ENCODE results near the gene ZBTB21. TPM values are rescaled to one million over a fixed set of nuclear protein-coding genes. Genes with fewer than 3 reads are reported as not detected.

ZBTB21 gene
- polyA plus RNA-seq, 1 of the 3 experiments (the other 2 are of a cell fraction) = 2.9 TPM

Other genes with a start within 250 kb of the ZBTB21 start
- 7.0 and 11.0 TPM in 2 replicates for gene RIPK4, start 243.3 kb downstream of the ZBTB21 start, polyA plus RNA-seq (2012; rRNA removed)
- gene PRDM15, start 131.0 kb downstream of the ZBTB21 start, polyA plus RNA-seq (2012; rRNA removed) = 6.6 and 7.0 TPM in 2 replicates
- 9.7 and 15.0 TPM in 2 replicates for gene C2CD2, start 56.3 kb downstream of the ZBTB21 start, polyA plus RNA-seq (2012; rRNA removed)
- not detected in 2 replicates for gene UMODL1, start 61.0 kb upstream of the ZBTB21 start, polyA plus RNA-seq (2012; rRNA removed)
- gene ABCG1, start 208.8 kb upstream of the ZBTB21 start, polyA plus RNA-seq (2012; rRNA removed) = 0.07 and 0.11 TPM in 2 replicates